GM19468 (cell line): Measurements from ENCODE around the gene PIGH.
A peak's percentile ranks its signal among the peaks of the same experiment; 100 is the strongest.
"Not testable (repeated sequence)": the region's sequence is repeated elsewhere in the genome, so short reads cannot be mapped to it uniquely, and the experiment has no call there.

ENCODE experiments used
- ATAC-seq: cut with Tn5 transposase; IDR thresholded peaks from one replicate; pipeline ENCODE4 v1.9.1; 2021; ENCODE audit warnings: mild to moderate bottlenecking, moderate library complexity, moderate number of reproducible peaks; ENCODE audit not compliant: unreplicated experiment; ENCODE audit errors: extremely low read depth

PIGH gene

DNA sequence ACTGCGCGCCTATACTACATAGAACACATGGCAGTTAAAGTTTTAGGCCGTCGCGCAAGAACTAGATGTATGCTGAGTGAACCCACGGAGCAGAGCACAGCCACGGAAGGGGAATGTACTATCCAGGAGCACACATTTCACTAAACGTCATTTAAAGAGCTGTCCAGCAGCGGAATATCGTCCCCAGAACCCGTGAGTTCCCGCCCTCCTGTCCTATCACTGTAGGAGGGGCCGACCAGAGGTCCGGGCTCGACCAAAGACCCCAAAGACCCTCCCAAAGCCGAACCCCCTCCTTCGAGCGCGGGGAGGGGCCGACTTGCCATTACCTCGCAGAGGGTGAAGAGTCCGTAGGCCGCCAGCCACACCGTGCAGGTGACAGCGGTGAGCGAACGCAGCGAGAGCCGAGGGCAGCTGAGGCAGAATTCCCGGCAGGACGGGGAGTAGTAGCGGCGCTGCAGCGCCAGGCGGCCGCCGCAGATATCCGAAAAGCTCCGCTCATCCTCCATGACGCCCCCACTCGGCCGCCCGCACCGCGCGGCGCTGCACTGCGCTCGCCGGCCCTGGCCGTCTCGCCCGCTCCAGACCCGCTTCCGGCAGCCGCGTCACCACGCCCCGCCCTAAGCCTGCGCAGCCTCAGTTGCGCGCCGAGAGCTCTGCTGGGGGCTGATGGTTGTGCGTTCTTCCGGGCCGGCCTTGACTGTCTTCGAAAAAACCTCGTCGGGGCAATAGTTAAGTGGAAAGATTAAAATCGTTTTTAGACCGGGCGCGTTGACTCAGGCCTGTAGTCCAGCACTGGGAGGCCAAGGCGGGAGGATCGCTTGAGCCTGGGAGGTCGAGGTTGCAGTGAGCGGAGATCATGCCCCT lies at the start of gene PIGH:
Gene PIGH, minus strand, starts transcription at position 571 of the 864 bp plus-strand sequence. Its CDS starts 65 bp downstream, at position 506.
- ATAC-seq: peak; percentile 86

GRCh38 chr14:67646131-67646530 lies 46.1 kb upstream of the PIGH start:
- ATAC-seq: no peak

DNA sequence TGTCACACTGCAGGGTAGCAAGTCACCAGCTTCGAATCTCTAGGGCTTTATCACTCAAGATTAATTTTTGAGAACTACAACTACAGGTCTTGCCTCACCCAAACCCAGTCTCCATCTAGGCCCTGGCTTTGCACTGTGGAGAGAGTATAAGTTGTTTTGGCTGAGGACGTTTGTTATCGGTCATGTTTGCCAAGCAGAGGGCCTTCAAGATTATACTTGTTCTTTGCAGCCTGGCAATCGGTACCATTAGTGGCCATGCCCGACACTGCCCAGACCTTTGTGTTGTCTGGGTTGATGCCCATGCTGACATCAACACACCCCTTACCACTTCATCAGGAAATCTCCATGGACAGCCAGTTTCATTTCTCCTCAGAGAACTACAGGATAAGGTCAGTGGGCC lies 45.3 kb upstream of the PIGH start:
- ATAC-seq: no peak

- ATAC-seq: no peak
Observed at GRCh38 chr14:67644428-67644827, 44.4 kb upstream of the PIGH start.

GRCh38 chr14:67643713-67644112 lies 43.6 kb upstream of the PIGH start:
- no peak for ATAC-seq

DNA sequence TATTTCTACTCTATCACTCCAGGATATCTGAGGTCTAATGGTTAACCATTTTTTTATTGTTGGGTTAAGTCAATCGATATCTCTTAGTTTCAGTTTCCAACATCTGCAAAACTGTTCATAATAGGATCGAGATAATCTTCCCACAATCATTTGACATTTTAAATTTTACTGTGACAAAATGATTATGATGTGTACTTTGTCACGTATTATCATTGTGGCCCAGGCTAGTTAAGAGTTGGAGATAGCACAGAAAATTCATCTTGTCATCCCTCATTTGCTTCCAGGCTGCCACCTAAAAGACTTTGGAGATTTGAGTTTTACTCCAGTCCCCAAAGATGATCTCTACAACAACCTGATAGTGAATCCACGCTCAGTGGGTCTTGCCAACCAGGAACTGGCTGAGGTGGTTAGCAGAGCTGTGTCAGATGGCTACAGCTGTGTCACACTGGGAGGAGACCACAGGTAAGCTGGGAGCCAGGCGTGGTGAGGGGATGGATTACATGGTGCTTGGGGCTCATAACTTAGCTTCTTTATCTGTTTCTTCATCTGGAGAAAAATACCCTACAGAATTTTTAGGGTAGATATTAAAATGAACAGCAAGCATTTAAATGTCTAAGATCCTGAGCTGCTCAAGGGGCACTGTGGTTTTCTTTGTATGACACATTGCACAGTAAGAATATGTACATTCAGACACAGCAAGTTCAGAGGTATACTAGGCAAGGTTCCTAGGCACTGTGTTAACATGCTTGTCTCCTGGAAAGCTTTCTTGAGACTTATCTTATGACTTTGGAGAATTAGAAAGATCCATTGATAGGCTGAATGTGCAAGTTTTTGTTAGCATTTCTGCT lies 42.1 kb upstream of the PIGH start:
- no peak for ATAC-seq

DNA sequence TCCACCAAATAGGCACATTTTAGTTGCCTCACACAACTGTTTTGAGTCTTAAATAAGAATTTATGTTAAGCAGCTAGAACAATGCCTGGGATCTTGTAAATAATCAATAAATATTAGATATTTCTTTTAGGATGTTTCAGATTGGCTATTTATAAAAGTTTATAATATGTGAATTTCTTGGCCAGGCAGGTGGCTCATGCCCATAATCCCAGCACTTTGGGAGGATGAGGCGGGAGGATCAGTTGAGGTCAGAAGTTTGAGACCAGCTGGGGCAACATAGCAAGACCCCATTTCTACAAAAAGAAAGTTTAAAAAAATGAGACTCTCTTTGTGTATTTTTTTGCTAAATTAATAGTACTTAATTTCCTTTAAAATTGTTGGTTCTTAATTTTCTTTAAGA lies 41.4 kb upstream of the PIGH start:
- ATAC-seq: no peak

- no peak for ATAC-seq
Observed at GRCh38 chr14:67638642-67639041, 38.6 kb upstream of the PIGH start.

DNA sequence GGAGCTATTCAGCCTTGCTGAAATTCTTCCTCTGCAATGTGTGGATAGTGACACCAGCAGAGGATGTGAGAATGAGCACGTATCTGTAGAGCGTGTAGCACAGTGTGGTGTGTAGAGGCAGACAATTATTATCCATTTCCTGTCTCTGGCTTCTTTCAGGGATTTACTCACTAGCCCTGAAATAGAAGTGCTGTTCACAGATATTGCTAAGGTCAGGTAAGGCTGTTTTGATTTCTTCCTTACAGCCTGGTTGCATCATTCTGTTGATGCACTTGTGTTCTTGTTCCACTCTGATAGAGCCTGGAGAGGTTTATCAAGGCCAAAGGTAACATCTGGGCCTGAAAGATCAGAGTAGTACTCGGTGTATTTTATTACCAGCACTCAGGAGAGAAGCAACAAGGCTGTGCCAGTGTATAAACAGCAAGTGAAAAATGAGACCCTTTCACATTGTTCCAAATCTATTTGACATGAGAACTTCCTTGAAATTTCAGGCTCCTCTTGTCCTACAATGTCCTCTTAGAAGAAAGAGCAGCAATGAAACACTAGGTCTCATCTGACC lies 36.4 kb upstream of the PIGH start:
- no peak for ATAC-seq

DNA sequence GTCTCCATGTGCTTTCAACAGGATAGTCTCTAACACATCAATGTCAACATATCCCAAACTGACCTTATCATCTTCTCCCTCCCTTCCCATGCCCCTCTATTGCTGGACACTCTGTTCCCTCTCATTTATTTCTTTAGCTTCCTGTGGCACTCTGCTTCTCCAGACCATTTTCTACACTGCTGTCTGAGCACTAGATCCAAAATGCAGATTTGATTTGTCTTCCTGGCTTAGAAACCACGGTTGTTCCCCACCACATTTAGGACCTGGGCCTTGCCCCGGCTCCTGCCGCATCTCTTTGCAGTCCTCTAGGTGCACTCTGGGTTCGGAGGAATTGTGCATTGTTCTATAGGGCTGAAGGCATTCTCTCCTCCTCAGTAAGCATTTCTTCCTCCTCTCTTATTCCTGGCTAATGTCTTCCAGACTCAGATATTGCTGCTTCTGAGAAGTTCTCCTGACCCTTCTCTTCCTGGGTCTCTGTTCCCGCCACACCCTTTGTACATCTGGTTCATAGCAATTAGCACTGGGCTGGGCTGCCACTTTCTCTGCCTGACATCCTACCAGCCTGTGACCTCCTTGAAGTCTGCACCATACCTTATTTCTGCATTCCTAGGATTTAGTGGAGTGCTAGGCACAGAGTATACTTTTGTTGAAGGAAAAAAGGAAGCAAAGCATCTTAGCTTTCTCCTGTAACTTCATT lies 33.5 kb upstream of the PIGH start:
- ATAC-seq: no peak

DNA sequence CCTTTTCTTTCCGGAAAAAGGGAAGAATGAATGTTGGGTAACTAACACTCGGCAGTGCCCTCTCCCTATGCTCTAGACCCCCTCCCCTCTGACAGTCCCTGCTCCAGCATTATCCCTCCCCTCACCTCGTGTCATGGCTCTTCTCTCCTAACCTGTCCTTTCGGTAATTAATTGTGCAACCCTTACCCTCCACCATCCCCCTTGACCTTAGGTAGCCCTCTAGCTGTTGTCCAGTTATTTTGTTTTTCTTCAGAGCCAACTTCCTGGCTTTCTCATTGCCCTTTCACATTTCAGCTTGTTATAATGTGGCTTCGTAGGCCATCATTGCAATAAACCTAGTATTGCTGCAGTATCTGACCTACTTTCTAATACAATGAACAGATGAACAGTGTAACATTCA lies 30.9 kb upstream of the PIGH start:
- ATAC-seq: no peak

GRCh38 chr14:67630186-67630585 lies 30.1 kb upstream of the PIGH start:
- ATAC-seq: no peak

GRCh38 chr14:67627519-67627918 lies 27.5 kb upstream of the PIGH start:
- no peak for ATAC-seq

DNA sequence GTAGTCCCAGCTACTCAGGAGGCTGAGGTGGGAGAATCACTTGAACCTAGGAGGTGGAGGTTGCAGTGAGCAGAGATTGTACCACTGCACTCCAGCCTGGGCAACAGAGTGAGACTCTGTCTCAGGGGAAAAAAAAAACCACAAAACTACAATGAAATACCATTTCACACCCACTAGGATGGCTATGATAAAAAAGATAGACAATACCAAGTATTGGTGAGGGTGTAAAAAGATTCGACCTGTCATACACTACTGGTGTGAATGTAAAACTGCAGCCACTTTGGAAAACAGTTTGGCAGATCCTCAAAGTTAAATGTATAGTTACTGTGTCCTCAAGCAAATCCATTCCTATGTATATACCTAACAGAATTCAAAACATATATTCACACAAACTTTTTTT lies 26.1 kb upstream of the PIGH start:
- ATAC-seq: not testable (repeated sequence)

GRCh38 chr14:67623114-67623513 lies 23.0 kb upstream of the PIGH start:
- no peak for ATAC-seq

- ATAC-seq: no peak
Observed at GRCh38 chr14:67622675-67623074, 22.6 kb upstream of the PIGH start.

- no peak for ATAC-seq
Observed at GRCh38 chr14:67620217-67620785, 20.2 kb upstream of the PIGH start.

DNA sequence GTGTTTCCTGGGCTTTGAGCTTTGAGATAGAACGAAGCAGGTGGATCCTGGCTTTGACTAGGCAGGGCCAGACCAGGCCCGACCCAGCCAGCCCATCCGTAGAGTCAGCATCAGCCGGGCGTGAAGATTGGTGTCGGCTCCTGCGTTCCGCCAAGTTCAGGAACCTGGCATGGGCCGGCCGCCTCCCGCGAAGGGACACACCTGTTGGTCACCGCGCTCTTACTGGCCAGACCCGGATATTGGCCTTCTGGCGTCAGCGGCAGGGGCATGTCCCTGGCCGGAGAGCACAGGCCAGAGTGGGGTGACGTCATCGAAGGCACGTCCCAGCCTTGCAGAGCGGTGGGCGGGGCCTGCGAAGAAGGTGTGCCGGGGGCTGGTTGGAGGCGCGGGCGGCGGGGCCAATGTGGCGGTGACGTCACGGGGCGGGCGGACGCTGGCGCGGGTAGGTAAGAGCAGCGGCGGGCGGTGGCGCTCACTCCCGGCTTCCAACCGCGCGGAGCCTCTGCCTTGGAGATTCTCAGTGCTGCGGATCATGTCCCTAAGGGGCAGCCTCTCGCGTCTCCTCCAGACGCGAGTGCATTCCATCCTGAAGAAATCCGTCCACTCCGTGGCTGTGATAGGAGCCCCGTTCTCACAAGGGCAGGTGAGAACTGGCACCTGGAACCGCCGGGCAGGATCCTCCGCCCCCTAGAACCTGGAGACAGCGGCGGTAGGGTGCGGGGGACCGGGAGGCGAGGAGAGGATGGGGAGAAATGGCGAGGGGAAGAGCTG lies 19.6 kb upstream of the PIGH start, which contains the start of gene ARG2:
Gene ARG2, plus strand, starts transcription at position 475 of the 771 bp plus-strand sequence. Its CDS starts 58 bp downstream, at position 533.
- peak; percentile 74 for ATAC-seq

DNA sequence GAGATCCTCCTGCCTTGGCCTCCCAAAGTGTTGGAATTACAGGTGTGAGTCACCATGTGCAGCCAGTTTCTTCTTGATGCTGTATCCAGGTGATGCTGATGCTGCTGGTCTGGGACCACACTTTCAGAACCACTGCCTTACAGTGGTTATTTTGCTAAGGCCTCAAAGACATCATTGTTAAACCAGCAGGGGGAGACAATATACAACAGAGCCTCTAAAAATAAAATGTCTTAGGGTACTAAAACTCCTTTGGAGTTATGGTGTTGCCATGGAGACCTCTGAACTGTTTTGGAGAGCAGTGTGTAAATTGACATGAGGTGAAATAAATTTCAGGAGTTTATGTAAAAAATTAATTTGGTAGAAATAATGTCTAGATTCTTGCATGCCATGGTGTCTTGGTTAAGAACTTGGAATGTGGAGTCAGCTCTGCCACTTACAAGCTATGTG lies 18.6 kb upstream of the PIGH start:
- no peak for ATAC-seq
